CD4-positive, alpha-beta T cell (primary cell): Measurements from ENCODE around the gene SMYD3. TPM values are rescaled to one million over a fixed set of nuclear protein-coding genes. Genes with fewer than 3 reads are reported as not detected.

Experiments
- ATAC-seq: fragments of 200-7000 bp; cut with Tn5 transposase; one replicate; pipeline ENCODE4 v1.10.0; 2022; ENCODE audit warnings: mild to moderate bottlenecking; ENCODE audit not compliant: poor library complexity
- CTCF ChIA-PET: fragments of 350-600 bp; sonication (Branson Sonifier 250); formaldehyde crosslinking; loops from one replicate; lab custom pipeline; 2021; ENCODE audit warnings: antibody characterized with exemption, inconsistent platforms; lab: Charles Lee
- POLR2A ChIA-PET: fragments of 350-600 bp; sonication (Branson Sonifier 250); formaldehyde crosslinking; loops from one replicate; lab custom pipeline; 2021; ENCODE audit warnings: antibody characterized with exemption, inconsistent platforms; lab: Charles Lee
- DNase-seq, 14 experiments: peaks; one replicate each; pipeline ENCODE4 v3.0.0-alpha.2; 2013 to 2020; ENCODE audit warnings: mixed read lengths in 2 of 14
- H3K27ac ChIP-seq, 2 donors: one replicate each; pipeline versions ENCODE4 v1.5.1 to v1.7.0; 2013; ENCODE audit warnings: low read length in 2 of 2, low read depth in 1 of 2, mild to moderate bottlenecking in 1 of 2
- H3K27me3 ChIP-seq, 2 experiments: 1 replicate in 1 of 2; 2 replicates in 1 of 2; pipeline versions ENCODE4 v1.6.1 to v1.7.0; 2013; ENCODE audit warnings: low read length in 2 of 2, control low read depth in 1 of 2, mild to moderate bottlenecking in 1 of 2, moderate library complexity in 1 of 2; ENCODE audit not compliant: insufficient read depth in 2 of 2, control insufficient read depth in 1 of 2
- H3K36me3 ChIP-seq: one replicate; pipeline ENCODE4 v1.6.1; 2013; ENCODE audit warnings: low read length, control low read depth; ENCODE audit not compliant: insufficient read depth
- H3K4me1 ChIP-seq: one replicate; pipeline ENCODE4 v1.6.1; 2013; ENCODE audit warnings: low read length, control low read depth; ENCODE audit not compliant: insufficient read depth
- H3K4me3 ChIP-seq: one replicate; pipeline ENCODE4 v1.5.1; 2013; ENCODE audit warnings: mild to moderate bottlenecking, low read length, moderate library complexity
- H3K9me3 ChIP-seq, 2 experiments: 1 replicate in 1 of 2; 2 replicates in 1 of 2; pipeline versions ENCODE4 v1.6.1 to v1.7.0; 2013; ENCODE audit warnings: low read length in 2 of 2, mild to moderate bottlenecking in 2 of 2, control low read depth in 1 of 2, moderate library complexity in 1 of 2; ENCODE audit not compliant: control insufficient read depth in 1 of 2, insufficient read depth in 1 of 2
- H3K27ac Mint-ChIP-seq: one replicate; pipeline ENCODE4 v1.8.0; 2020; ENCODE audit warnings: mixed read lengths
- H3K27me3 Mint-ChIP-seq: one replicate; pipeline ENCODE4 v1.8.0; 2021; ENCODE audit warnings: mixed read lengths
- H3K36me3 Mint-ChIP-seq: one replicate; pipeline ENCODE4 v1.8.0; 2021; ENCODE audit warnings: low read depth, mixed read lengths
- H3K4me1 Mint-ChIP-seq: one replicate; pipeline ENCODE4 v1.8.0; 2021; ENCODE audit warnings: low read depth, mixed read lengths
- H3K4me3 Mint-ChIP-seq: one replicate; pipeline ENCODE4 v1.8.0; 2020; ENCODE audit warnings: mild to moderate bottlenecking, mixed read lengths
- H3K9me3 Mint-ChIP-seq: one replicate; pipeline ENCODE4 v1.8.0; 2020; ENCODE audit warnings: mixed read lengths
- CTCF ChIP-seq: fragments of 200-600 bp; IDR thresholded peaks from one replicate; pipeline ENCODE4 v1.8.0; 2022; ENCODE audit warnings: antibody characterized with exemption, mild to moderate bottlenecking
- intact Hi-C, 2 experiments: fragments of 100-400 bp; cut with DNase I in 1 of 2; cut with micrococcal nuclease in 1 of 2; formaldehyde crosslinking; loops; one replicate each; pipeline versions ENCODE4 v1.15.1 to v1.9.0; 2023 to 2025; cut with DNase I, micrococcal nuclease
- total RNA-seq, 174 experiments: library from RNA in 2 of 174; stranded (reverse) in 2 of 174; gene quantifications; one replicate each; pipeline ENCODE4 v1.2.3 and lab custom pipeline; 2021 to 2026

SMYD3 gene
- total RNA-seq, 2 experiments from 2014 or later, result 18.8 to 19.6 TPM

- CTCF ChIA-PET, result no interaction called here
- H3K36me3 ChIP-seq, result no peaks in the 10 kb centered on the region
- DNase-seq, result no peak
- H3K9me3 Mint-ChIP-seq, result no peaks in the 10 kb centered on the region
- intact Hi-C loops, result no loop called here
- H3K4me1 ChIP-seq, result peaks cover 5% of the 10 kb centered on the region
- no peak overlapping the region for H3K4me3 ChIP-seq
- H3K9me3 ChIP-seq, result peaks cover 28 to 61% of the 10 kb centered on the region in 2 experiments
- TF ChIP-seq CTCF, result no peak
- ATAC-seq, result no peak
- H3K27me3 Mint-ChIP-seq, result no peaks in the 10 kb centered on the region
- POLR2A ChIA-PET, result no interaction called here
- H3K36me3 Mint-ChIP-seq, result no peaks in the 10 kb centered on the region
- no peak overlapping the region for H3K4me3 Mint-ChIP-seq
- no peaks in the 10 kb centered on the region for H3K4me1 Mint-ChIP-seq
- no peak overlapping the region for H3K27ac Mint-ChIP-seq
- H3K27me3 ChIP-seq, result no peaks in the 10 kb centered on the region
- H3K27ac ChIP-seq, result no peak overlapping the region
Measured at GRCh38 chr1:246518456-246519205, 11.6 kb upstream of the SMYD3 start.

GRCh38 chr1:246517391-246517790 is 10.3 kb upstream of the SMYD3 start:
- Mint-ChIP-seq H3K9me3 (no peaks in the 10 kb centered on the region), H3K27me3 (no peaks in the 10 kb centered on the region), H3K36me3 (no peaks in the 10 kb centered on the region), H3K4me3 (no peak overlapping the region), H3K4me1 (no peaks in the 10 kb centered on the region), H3K27ac (no peak overlapping the region)
- ChIA-PET CTCF (no interaction called here), POLR2A (no interaction called here)
- TF ChIP-seq CTCF, result no peak
- Histone ChIP-seq H3K27me3 (no peaks in the 10 kb centered on the region), H3K36me3 (no peaks in the 10 kb centered on the region), H3K4me1 (peaks cover 7% of the 10 kb centered on the region), H3K27ac (no peak overlapping the region), H3K4me3 (no peak overlapping the region), H3K9me3 (peaks cover 28 to 68% of the 10 kb centered on the region in 2 experiments)
- intact Hi-C loops, result no loop called here
- no peak for DNase-seq
- ATAC-seq, result no peak

- Histone ChIP-seq H3K4me3 (no peak overlapping the region), H3K9me3 (peaks cover 28 to 71% of the 10 kb centered on the region in 2 experiments), H3K27ac (no peak overlapping the region), H3K27me3 (no peaks in the 10 kb centered on the region), H3K4me1 (peaks cover 7% of the 10 kb centered on the region), H3K36me3 (no peaks in the 10 kb centered on the region)
- Mint-ChIP-seq H3K4me3 (no peak overlapping the region), H3K4me1 (no peaks in the 10 kb centered on the region), H3K36me3 (no peaks in the 10 kb centered on the region), H3K27me3 (no peaks in the 10 kb centered on the region), H3K9me3 (no peaks in the 10 kb centered on the region), H3K27ac (no peak overlapping the region)
- intact Hi-C loops, result no loop called here
- CTCF ChIA-PET, result no interaction called here
- ATAC-seq (no peak), DNase-seq (no peak)
- no peak for TF ChIP-seq CTCF
- POLR2A ChIA-PET, result no interaction called here
Measured at GRCh38 chr1:246516126-246516525, 9.0 kb upstream of the SMYD3 start.
